ENCODE measurements around the gene KPNA4. TPM values are rescaled to one million over a fixed set of nuclear protein-coding genes. Genes with fewer than 3 reads are reported as not detected.
"Not testable (repeated sequence)": the region's sequence is repeated elsewhere in the genome, so short reads cannot be mapped to it uniquely, and the experiment has no call there.

Gene KPNA4
- polyA plus RNA-seq (2013, experiment 1 of 2; ENCODE audit: insufficient read length) = 58.1 TPM
- polyA plus RNA-seq (2013, experiment 2 of 2; ENCODE audit: insufficient read length) = 64.1 TPM

GRCh38 chr3:160565442-160566403, at the start of gene KPNA4:
TSS of gene KPNA4 (minus strand) at chr3:160565571. CDS start at chr3:160565282, 289 bp downstream.
- DNase-seq = peak; percentile 98

GRCh38 chr3:160613661-160614060, 48.3 kb upstream of the KPNA4 start:
- no peak for DNase-seq

- DNase-seq = no peak
These were observed 47.2 kb upstream of the KPNA4 start for GRCh38 chr3:160612386-160613075.

GRCh38 chr3:160611141-160611540, 45.8 kb upstream of the KPNA4 start:
- no peak for DNase-seq

- no peak for DNase-seq
These were observed 43.5 kb upstream of the KPNA4 start for GRCh38 chr3:160608870-160609269.

GRCh38 chr3:160607826-160608225, 42.5 kb upstream of the KPNA4 start:
- DNase-seq = peak; percentile 8

GRCh38 chr3:160605315-160605714, 39.9 kb upstream of the KPNA4 start:
- no peak for DNase-seq

GRCh38 chr3:160603845-160604244, 38.5 kb upstream of the KPNA4 start:
- DNase-seq = not testable (repeated sequence)

- no peak for DNase-seq
These were observed 36.9 kb upstream of the KPNA4 start for GRCh38 chr3:160602259-160602658.

GRCh38 chr3:160601288-160601687, 35.9 kb upstream of the KPNA4 start:
- DNase-seq = no peak

- no peak for DNase-seq
These were observed 33.5 kb upstream of the KPNA4 start for GRCh38 chr3:160598865-160599264.

- DNase-seq = no peak
These were observed 22.7 kb upstream of the KPNA4 start for GRCh38 chr3:160588023-160588422.

GRCh38 chr3:160587105-160587504, 21.7 kb upstream of the KPNA4 start:
- DNase-seq = no peak

GRCh38 chr3:160586679-160587078, 21.3 kb upstream of the KPNA4 start:
- no peak for DNase-seq

GRCh38 chr3:160583451-160583850, 18.1 kb upstream of the KPNA4 start:
- DNase-seq = no peak

- no peak for DNase-seq
These were observed 15.6 kb upstream of the KPNA4 start for GRCh38 chr3:160580938-160581337.

- peak; percentile 29 for DNase-seq
These were observed 12.3 kb upstream of the KPNA4 start for GRCh38 chr3:160577556-160578195.

- DNase-seq = no peak
These were observed 11.7 kb upstream of the KPNA4 start for GRCh38 chr3:160577093-160577492.

- no peak for DNase-seq
These were observed 11.2 kb upstream of the KPNA4 start for GRCh38 chr3:160576621-160577020.

- DNase-seq = no peak
These were observed 10.2 kb upstream of the KPNA4 start for GRCh38 chr3:160575589-160575988.

GRCh38 chr3:160574636-160575035, 9.3 kb upstream of the KPNA4 start:
- no peak for DNase-seq

GRCh38 chr3:160573955-160574525, 8.7 kb upstream of the KPNA4 start:
- DNase-seq = not testable (repeated sequence)
